ENCODE measurements around the gene ABRAXAS1.
"Not testable (repeated sequence)": the region's sequence is repeated elsewhere in the genome, so short reads cannot be mapped to it uniquely, and the experiment has no call there.

Gene ABRAXAS1

DNA sequence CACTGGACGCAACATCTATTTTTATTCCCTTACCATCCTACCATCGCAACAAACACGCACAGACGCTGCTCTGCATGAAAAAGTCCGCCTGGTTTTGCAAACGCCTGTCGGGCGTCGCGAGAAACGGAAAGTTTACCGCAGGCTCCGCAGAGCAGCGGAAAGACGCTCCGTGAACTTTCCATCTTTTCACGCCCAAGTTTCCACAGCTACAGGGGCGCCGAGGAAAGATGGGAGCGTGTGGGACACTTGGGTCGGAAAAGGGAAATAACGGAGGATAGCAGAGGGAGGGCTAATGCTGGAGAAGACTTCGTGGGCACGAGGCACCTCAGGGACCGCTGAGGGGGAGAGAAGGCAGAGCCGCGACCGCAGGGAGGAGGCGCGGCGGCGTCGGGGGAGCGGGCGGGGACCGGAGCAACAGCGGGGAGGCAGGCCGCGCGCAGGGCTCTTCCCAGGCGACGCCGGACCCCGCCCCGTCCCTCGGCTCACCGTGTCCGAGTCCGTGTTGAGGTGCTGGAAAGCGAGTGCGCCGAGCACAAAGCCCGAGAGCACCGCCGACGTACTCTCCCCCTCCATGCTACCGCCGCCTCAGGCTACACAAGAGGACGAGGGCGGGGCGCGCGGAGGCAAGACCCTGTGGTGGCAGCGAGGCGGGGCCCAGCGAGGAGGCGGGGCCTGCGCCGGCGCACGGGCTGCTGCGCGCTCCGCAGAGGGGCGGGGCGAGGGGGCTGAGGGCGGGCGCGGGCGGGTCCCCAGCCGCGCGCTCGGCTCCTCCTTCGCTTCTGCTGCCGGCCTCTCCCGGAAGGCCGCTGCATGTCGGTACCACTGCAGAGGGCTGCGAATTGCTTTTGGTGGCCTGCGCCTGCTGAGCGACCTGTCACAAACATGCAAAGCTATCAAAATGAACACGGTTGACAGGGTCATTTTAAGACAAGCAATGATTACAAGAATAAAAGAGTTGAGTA, at the start of gene ABRAXAS1:
TSS of gene ABRAXAS1 (minus strand) at position 601 of the 962 bp plus-strand sequence. CDS start at position 573, 28 bp downstream.
- peak; percentile 90 for DNase-seq (ENCODE audit: low read depth in 2 of 2)

DNA sequence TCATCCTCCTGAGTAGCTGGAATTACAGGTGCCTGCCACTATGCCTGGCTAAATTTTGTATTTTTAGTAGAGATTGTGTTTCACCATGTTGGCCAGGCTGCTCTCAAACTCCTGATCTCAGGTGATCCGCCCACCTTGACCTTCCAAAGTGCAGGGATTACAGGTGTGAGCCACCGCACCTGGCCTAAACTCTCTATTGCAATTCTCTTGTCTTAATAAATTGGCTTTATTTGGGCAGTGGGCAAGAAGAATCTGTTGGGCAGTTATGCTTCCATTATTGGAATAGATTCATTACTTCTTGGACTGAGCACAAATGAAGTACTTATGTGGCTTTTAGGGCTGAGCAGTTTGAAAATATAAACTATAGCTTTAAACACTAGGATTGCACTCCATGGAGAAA, 42.8 kb upstream of the ABRAXAS1 start:
- DNase-seq (ENCODE audit: low read depth in 2 of 2) = no peak

DNA sequence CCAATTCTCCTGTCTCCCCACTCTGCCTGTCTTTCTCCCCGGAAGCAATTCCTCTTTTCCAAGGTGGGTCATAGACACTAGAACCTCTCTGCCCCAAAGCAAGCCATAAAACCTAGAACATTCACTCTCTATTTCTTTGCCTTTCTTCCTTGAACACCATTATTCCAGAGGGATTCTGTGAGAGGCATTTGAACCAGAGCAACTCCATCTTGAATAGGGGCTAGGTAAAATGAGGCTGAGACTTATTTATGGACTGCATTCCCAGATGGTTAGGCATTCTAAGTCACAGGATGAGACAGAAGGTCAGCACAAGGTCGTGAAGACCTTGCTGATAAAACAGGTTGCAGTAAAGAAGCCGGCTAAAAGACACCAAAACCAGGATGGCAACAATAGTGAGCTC, 37.3 kb upstream of the ABRAXAS1 start:
- DNase-seq (ENCODE audit: low read depth in 2 of 2) = no peak

DNA sequence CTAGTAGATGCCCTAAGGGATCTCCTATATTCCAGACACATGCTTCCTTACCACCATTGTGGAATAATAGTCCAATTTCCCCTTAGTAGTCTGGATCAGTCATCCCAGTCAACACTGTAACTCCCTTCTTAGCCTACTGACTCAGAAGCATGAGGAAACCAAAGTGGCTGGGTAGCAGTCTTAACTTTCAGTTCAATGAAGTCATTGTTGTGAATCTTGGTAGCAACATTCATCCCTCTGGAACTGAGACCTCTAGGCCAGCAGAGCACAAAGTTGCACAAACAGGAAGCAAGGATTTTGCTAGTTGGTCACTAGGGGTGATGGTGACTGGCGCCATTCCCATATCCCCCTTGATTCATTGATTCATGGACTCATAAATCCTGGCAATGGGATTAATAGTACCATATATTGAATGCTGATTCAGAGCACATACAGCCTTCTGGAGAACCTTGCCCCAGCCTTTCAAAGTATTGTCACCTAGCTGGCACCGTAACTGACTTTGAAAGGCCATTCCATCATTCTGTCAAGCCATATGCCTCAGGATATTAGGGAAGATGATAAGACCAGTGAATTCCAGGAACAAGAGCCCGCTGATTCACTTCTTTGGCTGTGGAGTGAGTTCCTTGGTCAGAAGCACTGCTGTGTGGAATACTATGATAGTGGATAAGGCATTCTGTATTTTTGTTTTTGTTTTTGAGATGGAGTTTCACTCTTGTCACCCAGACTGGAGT, 31.3 kb upstream of the ABRAXAS1 start:
- DNase-seq (ENCODE audit: low read depth in 2 of 2) = no peak

DNA sequence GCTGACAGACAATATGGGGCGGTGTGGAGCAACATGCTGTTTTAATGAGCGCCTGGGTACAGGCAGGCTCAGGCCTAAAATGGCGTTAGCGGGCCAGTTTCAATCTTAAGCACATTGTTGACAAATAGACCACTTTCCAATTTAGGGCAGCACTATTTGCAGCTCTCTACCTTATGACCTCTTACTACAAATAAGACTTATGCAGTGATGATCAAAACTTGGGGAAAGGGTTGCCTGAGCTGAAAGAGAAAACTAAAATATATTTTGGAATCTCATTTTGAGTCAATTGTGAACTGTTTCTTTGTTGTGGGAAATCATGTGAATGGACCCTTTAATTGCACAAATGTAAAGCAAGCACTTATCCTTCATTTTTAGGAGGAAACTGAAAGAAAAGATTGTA, 25.5 kb upstream of the ABRAXAS1 start:
- no peak for DNase-seq (ENCODE audit: low read depth in 2 of 2)

DNA sequence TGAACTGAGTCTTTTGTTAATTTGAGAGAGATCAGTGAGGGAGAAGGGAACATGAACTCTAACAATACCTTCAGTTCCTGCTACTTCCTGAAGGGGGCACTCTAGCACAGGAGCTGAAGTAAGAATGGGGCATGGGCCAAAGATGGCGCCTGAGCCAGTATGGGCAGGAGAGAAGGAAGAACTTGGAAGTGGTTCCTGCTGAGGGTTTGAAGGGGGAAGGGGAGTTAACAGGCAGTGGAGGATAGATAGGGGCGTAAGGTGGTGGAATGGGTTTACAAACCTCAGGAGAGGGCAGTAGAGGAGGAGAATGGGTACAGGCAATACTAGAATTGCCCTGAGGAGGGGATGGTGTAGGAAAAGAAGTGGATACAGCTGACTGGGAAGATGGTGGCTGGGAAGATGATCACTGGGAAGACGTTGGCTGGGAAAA, 24.3 kb upstream of the ABRAXAS1 start:
- DNase-seq (ENCODE audit: low read depth in 2 of 2) = peak; percentile 14 to 19

DNA sequence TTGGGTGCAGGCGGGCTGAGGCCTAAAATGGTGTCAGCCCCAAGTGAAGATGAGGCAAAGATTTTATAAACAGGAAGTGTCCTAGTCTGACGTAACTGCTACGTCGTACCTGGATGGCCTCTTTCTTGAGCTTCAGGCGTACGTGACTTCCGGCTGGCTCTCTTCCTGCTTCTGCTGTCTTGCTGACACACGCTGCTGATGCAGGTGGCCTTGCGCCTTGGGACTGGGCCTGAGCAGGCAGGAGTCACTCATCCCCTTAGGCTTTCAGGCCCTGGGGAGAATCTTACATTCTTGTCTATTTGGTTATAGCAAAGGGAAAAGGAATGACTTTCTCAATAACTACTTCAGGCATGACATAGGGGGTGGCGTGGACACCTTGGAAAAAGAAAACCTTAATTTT, 20.1 kb upstream of the ABRAXAS1 start:
- no peak for DNase-seq (ENCODE audit: low read depth in 2 of 2)

DNA sequence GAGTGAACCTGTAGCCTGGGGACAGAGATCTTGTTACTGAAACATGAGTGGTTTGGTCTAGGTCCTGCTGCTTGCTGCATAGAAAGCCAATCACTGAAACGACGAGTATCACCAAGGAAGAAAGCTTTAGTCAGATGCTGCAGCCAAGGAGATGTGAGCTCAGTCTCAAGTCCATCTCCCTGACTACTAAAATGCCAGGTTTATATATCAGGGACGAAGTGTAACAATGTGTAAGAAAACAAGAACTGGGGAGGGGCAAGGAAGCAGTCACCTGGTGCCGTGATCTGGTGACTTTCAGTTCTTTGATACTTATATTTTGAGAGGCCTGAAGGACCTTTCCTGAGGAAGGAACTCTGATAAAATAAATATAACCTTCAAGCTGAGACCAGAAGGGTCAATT, 19.6 kb upstream of the ABRAXAS1 start:
- no peak for DNase-seq (ENCODE audit: low read depth in 2 of 2)

DNA sequence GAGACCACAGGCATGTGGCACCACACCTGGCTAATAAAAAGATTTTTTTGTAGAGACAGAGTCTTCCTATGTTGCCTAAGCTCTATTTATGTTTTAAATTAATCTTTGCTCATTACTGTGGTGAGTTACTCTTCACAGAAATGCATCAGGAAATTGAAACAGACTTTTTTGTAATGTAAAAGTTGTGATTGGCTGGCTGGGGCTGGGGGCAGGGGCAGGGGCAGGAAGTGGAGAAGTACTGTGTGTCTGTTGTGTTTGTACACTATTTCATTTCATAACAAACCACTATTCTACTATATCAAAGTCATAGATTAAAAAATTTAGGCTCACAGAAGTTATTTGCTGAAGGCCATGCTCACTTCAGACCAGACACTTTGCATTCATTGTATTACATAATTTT, 19.1 kb upstream of the ABRAXAS1 start:
- DNase-seq (ENCODE audit: low read depth in 2 of 2) = no peak

DNA sequence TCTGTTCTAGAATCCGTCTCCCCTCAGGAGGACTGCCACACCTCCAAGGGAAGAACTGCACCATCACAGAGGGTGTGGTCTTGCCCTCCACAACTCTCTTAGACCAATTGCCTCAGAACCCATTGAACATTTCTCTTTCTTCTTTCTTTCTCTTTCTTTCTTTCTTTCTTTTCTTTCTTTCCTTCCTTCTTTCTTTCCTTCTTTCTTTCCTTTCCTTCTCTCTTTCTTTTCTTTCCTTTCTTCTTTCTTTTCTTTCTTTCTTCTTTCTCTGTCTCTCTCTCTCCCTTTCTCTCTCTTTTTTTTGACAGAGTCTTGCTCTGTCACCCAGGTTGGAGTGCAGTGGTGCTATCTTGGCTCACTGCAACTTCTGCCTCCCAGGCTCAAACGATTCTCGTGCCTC, 16.8 kb upstream of the ABRAXAS1 start:
- DNase-seq (ENCODE audit: low read depth in 2 of 2) = not testable (repeated sequence)

DNA sequence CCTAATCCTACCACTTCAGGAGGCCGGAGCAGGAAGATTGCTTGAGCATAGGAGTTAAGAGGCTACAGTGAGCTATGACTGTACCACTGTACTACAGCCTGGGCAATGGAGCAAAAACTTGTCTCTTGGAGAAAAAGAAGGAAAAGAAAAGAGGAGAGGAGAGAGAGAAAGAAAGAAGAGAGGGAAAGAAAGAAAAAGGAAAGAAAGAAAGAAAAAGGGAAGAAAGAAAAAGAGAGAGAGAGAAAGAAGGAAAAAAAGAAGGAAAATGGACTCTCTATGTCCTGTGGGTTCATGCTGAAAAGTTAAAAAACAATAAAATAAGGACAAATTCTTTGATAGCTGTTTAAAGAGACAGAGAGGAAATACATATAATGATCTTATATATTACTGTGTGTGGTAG, 13.3 kb upstream of the ABRAXAS1 start:
- no peak for DNase-seq (ENCODE audit: low read depth in 2 of 2)

DNA sequence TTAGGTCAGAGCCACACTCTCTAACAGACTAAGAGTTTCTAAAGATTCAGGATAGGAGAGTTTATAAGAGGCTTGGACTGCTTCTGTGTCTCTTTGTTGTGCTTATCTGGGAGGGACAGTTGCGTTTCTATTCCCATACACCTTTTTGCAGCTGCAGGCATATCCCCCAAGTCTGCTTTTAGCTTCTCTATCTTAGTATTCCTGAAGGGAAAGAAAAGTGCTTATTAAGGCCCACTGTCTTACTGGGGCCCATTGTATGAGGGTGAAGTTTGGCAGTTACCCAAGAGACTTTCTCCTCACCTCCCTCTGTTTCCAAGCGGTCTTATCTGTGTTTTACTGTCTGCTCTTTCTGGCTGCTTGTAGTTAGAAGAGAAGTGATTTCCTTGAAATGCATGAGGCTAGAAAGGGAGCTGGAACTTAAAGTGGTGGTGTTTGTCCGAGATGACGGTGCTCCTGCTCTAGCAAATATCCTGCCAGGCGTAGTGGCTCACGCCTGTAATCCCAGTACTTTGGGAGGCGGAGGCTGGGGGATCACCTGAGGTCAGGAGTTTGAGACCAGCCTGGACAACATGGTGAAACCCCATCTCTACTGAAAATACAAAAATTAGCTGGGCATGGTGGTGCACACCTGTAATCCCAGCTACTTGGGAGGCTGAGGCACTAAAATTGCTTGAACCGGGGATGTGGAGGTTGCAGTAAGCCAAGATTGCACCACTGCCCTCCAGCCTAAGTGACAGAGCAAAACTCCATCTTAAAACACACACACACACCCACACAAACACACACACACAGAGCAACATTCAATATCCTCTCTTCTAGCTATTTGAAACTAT, 11.4 kb upstream of the ABRAXAS1 start:
- DNase-seq (ENCODE audit: low read depth in 2 of 2) = not testable (repeated sequence)

DNA sequence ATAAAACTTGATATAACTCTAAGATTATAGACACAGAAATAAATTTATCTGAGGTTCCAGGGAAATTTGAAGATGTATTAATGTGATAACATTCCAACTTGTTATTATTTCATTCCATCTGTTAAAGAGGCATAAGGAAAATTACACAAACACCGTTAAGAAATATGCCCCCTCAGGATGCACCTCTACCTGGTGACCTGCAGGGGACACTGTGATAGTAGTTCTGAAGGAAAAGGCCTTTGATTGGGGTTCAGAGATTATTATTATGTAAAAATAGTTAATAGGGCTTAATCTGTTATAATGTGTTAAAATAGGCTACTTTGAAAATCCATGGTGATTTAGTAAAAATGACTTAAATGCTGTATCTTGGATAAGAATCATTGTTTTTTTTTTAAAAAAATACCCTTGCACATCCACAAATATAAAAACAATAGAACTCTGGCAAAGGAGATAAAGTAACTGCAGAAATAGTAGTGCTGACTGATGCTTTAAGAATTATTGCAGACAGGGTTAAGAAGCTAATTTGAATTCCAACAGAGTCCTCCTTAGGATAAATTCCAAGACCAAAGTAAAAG, 6.1 kb upstream of the ABRAXAS1 start:
- no peak for DNase-seq (ENCODE audit: low read depth in 2 of 2)

DNA sequence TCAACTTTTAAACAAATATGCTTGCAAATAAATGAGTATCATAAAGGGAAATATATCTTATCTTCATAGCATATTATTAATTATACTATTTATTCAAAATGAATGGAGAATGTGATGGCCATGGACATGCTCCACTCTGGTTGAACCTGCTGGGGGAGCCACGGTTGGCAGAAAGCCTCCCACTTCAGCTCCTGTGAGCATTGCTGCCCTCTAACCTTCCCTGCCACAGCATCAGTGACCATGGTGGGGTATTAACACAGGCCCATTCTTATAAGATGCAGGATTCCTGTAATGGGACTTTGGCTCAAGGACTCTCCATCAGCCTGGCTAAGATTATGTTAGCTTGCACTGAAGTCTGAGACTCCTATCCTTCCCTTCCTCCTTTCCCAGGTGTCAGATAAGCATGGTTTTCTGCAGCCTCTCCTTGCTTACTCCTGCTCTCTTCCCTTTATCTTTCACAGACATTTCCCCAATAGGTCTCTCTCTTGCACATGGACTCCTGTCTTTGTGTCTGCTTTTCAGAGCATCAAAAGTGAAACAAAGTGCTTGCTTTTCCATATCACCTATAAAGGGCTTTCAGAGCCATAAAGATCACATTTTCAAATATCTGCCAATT, 4.9 kb upstream of the ABRAXAS1 start:
- DNase-seq (ENCODE audit: low read depth in 2 of 2) = no peak

DNA sequence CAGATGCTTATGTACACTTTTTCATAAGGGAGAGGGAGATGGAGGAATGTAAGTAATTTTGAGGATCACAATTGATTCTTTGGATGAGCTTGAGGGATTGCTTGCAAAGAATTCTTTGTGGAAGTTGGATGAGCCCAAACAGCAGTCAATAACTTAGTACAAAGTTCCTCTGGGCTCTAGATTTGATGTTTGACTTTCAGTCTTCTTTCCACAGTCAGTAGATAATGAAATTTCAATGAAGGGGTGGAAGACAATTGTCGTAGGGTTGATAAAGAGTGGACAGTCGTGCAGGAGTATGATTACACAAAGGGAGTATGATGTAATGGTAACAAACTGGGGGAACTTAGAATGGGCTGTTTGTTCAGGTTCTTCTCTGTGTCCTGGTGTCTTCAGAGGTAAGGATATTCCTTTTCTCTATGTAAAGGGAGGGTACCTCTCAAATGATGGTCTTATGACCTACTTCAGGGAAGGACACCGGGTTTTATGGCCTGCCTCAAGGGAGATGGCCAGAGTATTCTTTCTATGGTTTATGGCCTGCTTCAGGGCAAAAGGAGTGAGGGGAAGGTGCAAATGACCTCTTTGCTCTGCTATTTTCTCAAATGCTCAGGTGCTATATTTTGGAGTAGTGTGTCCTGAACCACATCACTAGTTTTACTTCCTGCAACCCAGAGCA, 1.7 kb upstream of the ABRAXAS1 start:
- no peak for DNase-seq (ENCODE audit: low read depth in 2 of 2)

DNA sequence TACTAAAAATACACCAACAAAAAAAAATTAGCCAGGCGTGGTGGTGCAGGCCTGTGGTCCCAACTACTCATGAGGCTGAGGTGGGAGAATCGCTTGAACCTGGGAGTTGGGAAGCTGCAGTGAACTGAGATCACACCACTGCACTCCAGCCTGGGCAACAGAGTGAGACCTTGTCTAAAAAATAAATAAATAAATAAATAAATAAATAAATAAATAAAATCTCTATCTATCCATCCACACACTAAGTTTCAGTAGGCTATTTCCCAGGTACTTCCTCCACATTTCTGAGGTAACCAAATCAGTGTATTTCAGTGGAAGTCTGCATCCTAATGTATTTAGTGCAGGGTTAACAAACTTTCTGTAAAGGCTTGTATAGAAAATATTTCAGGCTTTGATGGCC, 10.9 kb downstream of the ABRAXAS1 start:
- DNase-seq (ENCODE audit: low read depth in 2 of 2) = no peak

DNA sequence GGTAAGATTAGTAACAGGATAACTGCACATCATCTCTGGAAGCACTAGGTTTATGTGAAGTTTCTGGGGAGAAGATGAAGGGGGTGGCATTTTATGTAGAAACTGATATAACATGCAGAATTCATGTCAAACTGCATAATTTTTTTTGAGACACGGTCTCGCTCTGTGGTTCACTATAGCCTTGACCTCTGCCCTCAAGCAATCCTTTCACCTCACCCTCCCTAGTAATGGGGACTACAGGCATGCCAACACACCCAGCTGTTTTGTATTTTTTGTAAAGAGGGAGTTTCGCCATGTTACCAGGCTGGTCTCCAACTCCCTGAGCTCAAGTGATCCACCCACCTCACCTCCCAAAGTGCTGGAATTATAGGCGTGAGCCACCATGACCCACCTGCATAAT, 11.5 kb downstream of the ABRAXAS1 start:
- no peak for DNase-seq (ENCODE audit: low read depth in 2 of 2)

DNA sequence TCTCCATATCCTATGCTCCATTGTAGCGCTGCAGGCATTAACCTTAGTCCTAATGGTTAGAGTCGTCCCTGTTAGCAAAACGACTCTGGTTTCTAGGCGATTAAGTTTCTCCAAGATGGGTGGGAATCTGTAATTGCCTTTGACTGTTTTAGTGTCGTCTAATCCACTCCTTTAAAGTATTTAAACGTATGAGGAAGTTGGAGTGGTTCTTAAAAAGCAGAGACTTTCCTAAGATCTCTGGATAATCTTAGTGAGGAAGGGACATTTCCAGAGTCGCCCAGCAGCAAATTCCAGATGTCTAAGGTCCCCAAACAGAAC, 28.8 kb downstream of the ABRAXAS1 start:
- DNase-seq (ENCODE audit: low read depth in 2 of 2) = no peak

DNA sequence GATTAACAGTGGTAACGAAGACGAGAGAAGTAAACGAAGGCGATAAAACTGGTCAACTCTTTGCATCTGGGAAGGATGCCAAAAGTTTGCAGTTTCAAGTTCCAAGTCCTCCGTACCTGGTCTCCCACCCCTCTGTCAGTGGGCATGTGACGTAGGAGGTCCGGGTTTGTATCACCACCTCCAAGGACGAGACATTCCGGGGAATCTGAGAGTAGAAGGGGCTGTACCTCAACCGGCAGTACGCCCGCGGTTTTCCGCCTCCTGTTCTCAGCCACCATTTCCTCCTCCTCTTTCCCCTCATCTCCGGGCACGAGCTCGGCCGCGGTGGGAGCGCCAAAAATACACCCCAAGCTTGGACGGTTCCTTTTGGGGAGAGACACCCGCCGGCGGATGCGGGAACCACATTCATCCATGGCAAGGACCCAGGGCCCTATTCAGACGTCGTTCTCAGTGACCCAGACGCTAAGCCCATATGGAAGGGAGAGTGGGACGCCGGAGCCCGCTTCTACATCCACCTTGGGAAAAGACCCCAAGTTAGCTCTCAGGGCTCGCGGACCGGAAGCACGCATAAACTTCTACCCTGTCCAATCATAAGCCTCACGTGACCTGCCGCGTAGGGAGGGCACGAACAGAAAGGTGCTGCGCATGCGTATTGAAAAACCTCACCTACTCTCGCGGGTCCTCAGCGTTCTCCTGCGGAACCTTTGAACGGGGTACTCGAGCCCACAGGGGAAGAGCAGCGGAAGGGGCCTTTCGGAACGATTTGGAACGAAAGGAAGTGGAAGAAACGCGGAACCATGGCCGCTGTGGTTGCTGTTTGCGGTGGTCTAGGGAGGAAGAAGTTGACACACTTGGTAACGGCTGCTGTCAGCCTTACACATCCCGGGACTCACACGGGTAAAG, 29.4 kb downstream of the ABRAXAS1 start, which contains the start of the genes HELQ and MRPS18C:
TSS of gene HELQ (minus strand) at position 543 of the 903 bp plus-strand sequence. CDS start at position 413, 130 bp downstream.
TSS of gene MRPS18C (plus strand) at position 778 of the 903 bp plus-strand sequence. CDS start at position 798, 20 bp downstream.
- DNase-seq (ENCODE audit: low read depth in 2 of 2) = peak; percentile 85 to 91
